Measurements from ENCODE around the gene C19orf44.
"Not testable (repeated sequence)": the region's sequence is repeated elsewhere in the genome, so short reads cannot be mapped to it uniquely, and the experiment has no call there.

C19orf44 gene

DNA sequence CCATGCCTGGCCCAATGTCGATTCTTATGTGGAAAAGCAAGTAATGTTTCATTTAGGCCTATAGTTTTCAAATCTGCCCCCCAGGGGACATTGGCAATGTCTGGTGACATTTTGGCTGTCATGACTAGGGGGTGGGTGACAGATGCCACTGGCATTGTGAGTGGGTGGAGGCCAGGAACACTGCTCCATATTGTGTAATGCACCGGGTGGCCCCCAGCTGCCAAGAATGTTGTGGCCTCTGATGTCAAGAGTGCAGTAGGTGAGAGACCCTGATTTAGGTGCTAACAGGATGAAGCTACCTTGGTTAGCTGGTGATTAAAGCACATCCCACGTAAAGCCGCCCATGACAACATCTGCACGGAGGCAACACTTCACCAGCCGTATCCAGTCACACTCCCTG, 10.8 kb downstream of the C19orf44 start:
- CTCF ChIA-PET: no interaction called here

DNA sequence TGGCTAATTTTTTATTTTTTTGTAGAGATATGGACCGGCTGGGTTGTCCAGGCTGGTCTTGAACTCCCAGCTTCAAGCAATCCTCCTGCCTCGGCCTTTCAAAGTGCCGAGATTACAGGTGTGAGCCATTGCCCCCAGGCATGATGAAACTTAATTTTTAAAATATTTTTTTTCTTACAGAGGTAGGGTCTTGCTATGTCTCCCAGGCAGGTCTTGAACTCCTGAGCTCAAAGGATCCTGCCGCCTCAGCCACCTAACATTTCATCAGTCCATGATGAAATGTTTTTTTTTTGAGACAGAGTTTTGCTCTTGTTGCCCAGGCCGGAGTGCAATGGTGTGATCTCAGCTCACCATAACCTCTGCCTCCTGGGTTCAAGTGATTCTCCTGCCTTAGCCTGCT, 12.4 kb downstream of the C19orf44 start:
- peak overlapping the region; percentile 18; the same call in 1 of the 2 replicates for H3K27ac ChIP-seq
- ChIA-PET CTCF (no interaction called here), POLR2A (ENCODE audit: low non-redundant PET) (no interaction called here)
- no peak for DNase-seq (ENCODE audit: low spot score)
- TF ChIP-seq, protein P1, sequence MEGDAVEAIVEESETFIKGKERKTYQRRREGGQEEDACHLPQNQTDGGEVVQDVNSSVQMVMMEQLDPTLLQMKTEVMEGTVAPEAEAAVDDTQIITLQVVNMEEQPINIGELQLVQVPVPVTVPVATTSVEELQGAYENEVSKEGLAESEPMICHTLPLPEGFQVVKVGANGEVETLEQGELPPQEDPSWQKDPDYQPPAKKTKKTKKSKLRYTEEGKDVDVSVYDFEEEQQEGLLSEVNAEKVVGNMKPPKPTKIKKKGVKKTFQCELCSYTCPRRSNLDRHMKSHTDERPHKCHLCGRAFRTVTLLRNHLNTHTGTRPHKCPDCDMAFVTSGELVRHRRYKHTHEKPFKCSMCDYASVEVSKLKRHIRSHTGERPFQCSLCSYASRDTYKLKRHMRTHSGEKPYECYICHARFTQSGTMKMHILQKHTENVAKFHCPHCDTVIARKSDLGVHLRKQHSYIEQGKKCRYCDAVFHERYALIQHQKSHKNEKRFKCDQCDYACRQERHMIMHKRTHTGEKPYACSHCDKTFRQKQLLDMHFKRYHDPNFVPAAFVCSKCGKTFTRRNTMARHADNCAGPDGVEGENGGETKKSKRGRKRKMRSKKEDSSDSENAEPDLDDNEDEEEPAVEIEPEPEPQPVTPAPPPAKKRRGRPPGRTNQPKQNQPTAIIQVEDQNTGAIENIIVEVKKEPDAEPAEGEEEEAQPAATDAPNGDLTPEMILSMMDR (conservative IDR thresholded peaks at IDR 0.05; ENCODE audit: low read depth): no peak

More for the DNA sequence above, 10.8 kb downstream of the C19orf44 start:
- TF ChIP-seq, protein P1 (conservative IDR thresholded peaks at IDR 0.05; ENCODE audit: low read depth): no peak
- H3K27ac ChIP-seq: peak overlapping the region; percentile 11; the same call in 1 of the 2 replicates
- DNase-seq (ENCODE audit: low spot score): no peak
- POLR2A ChIA-PET (ENCODE audit: low non-redundant PET): no interaction called here

DNA sequence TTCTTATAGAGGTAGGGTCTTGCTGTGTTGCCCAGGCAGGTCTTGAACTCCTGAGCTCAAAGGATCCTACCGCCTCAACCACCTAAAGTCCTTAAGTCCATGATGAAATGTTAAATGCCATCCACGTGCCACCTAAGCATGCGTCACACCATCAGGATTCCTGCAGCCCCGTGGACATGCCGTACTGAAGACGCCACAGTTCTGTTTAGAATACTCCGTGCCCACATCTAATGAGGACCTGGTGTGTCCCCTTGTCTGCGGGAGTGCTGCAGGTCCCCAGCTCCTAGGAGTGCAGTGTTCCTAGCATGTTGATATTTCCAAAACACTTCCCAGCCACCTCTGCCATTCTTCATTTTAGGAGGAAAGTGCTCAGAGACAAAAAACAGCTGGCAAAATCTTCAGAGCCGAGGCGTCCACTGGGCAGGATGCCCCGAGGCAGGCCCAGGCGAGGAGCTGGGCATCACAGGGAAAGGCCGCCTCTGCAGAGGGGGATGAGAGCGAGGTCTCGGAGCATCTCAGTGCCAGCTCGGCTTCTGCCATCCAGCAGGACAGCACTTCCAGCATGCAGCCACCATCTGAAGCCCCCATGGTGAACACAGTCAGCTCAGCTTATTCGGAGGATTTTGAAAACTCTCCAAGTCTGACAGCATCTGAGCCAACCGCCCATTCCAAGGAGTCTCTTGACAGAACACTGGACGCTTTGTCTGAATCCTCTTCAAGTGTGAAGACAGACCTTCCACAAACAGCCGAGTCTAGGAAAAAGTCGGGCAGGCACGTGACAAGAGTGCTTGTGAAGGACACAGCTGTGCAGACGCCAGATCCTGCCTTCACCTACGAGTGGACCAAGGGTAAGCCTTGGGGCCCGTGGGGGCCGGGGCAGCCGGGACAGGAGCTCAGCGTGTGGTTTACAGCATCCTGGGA, 13.2 kb downstream of the C19orf44 start:
- TF ChIP-seq, protein P1 (conservative IDR thresholded peaks at IDR 0.05; ENCODE audit: low read depth): no peak
- peak overlapping the region; percentile 18 for H3K27ac ChIP-seq
- DNase-seq (ENCODE audit: low spot score): no peak
- ChIA-PET CTCF (interaction anchor here (0.6 kb wide), 1 partner anchor 225 kb away, joined by 3 read pairs; no protein-coding TSS in a partner anchor), POLR2A (ENCODE audit: low non-redundant PET) (no interaction called here)

DNA sequence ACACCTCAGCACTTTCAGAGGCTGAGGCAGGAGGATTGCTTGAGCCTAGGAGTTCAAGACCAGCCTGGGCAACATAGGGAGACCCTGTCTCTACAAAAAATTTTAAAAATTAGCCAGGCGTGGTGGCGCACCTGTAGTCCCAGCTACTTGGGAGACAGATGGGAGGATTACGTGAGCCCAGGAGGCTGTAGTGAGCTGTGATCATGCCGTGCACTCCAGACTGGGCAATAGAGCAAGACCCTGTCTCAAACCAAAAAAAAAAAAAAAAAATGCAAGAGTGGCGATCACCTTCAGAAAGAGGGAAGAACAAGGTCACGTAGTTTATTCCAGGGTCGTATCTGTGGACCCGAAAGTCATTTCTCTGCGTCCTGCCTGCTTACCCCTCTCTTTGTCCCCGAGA, 16.4 kb downstream of the C19orf44 start:
- POLR2A ChIA-PET (ENCODE audit: low non-redundant PET); CTCF ChIA-PET; DNase-seq (ENCODE audit: low spot score): not testable (repeated sequence)
- 0 out of 2 replicates have a peak overlapping the region, but pooled peaks have one; percentile 14 for H3K27ac ChIP-seq

DNA sequence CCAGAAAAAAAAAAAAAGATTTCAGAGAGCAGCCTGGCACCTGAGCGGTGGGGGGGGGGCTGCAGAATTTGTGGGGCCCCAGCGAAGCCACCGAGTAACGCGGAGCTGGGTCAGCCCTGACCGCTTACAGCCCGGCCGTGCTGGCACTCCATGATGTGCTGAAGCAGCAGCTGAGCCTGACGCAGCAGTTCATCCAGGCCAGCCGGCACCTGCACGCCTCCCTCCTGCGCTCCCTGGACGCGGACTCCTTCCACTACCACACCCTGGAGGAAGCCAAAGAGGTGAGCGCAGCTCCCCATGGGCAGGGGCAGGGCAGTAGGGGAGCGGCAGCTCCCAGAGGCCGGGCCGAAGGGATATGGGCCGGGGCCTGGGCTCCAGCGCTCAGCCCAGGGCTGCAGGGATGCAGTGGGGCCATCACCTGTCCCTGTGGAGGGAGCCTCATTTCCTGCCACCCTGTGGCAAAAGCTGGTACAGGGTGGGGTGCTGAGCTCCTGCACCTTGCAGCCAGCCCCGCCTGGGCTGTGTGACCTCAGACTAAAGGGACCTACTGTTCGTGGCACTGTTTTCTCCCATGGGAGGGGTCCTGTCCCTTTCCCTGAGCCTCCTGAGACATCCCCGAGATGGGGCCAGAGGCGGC, 18.3 kb downstream of the C19orf44 start:
- no peak for DNase-seq (ENCODE audit: low spot score)
- TF ChIP-seq, protein P1 (conservative IDR thresholded peaks at IDR 0.05; ENCODE audit: low read depth): no peak
- ChIA-PET POLR2A (ENCODE audit: low non-redundant PET) (no interaction called here), CTCF (interaction anchor here (0.5 kb wide), 1 partner anchor 138 kb away, joined by 3 read pairs; no protein-coding TSS in a partner anchor)
- no peak overlapping the region for H3K27ac ChIP-seq

DNA sequence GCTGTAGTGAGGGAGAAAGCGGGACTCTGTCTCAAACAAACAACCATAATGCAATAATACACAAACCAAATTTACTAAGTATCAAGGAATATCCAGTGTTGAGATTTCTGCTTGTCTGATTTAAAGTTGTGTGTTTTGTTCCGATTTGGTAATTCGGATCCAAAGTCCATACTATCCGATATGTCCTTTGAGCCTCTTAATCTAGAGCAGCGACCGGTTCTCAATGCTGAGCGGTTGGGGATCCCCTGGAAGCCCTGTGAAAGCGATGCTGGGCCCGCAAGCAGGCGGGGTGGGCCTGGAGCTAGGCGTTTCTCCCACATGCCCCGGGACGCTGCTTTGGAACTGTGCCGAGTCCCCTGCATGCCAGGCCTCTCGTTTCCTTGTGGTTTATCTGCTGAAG, 20.2 kb downstream of the C19orf44 start:
- POLR2A ChIA-PET (ENCODE audit: low non-redundant PET): no interaction called here
- TF ChIP-seq, protein P1 (conservative IDR thresholded peaks at IDR 0.05; ENCODE audit: low read depth): no peak
- H3K27ac ChIP-seq: peak overlapping the region; percentile 36
- CTCF ChIA-PET: no interaction called here
- DNase-seq (ENCODE audit: low spot score): no peak

Data from RWPE1 (cell line).